Vagina (tissue), 2 donors: ENCODE data around the gene HMGB1. TPM values are rescaled to one million over a fixed set of nuclear protein-coding genes. Genes with fewer than 3 reads are reported as not detected.

Source experiments
- DNase-seq, 2 donors: peaks; one replicate each; pipeline ENCODE4 v3.0.0-alpha.2; 2017; ENCODE audit errors: extremely low spot score in 2 of 2
- H3K27ac ChIP-seq: fragments of 200-600 bp; sonication (generic); one replicate; pipeline ENCODE4 v1.5.1; 2019
- H3K27me3 ChIP-seq: fragments of 200-600 bp; sonication (generic); one replicate; pipeline ENCODE4 v1.5.1; 2019
- H3K36me3 ChIP-seq, 2 donors: fragments of 200-600 bp; sonication (generic); one replicate each; pipeline ENCODE4 v1.5.1; 2017 to 2019
- H3K4me1 ChIP-seq: fragments of 200-600 bp; sonication (generic); one replicate; pipeline ENCODE4 v1.5.1; 2019
- H3K4me3 ChIP-seq, 2 donors: fragments of 200-600 bp; sonication (generic); 1 replicate in 1 of 2; 2 replicates in 1 of 2; pipeline ENCODE4 v1.5.1; 2016 to 2019
- H3K9me3 ChIP-seq: fragments of 200-600 bp; sonication (generic); one replicate; pipeline ENCODE4 v1.5.1; 2019
- POLR2A ChIP-seq, 2 donors: fragments of 450-650 bp; IDR thresholded peaks; one replicate each; pipeline ENCODE4 v1.6.1; 2017; ENCODE audit warnings: antibody characterized with exemption in 2 of 2, mild to moderate bottlenecking in 2 of 2, moderate library complexity in 2 of 2
- POLR2AphosphoS5 ChIP-seq, 2 donors: sonication (generic); formaldehyde crosslinking; IDR thresholded peaks; one replicate each; pipeline ENCODE4 v1.9.0; 2017; ENCODE audit warnings: antibody characterized with exemption in 2 of 2, mild to moderate bottlenecking in 2 of 2, low read depth in 1 of 2; ENCODE audit not compliant: insufficient read depth in 1 of 2
- intact Hi-C: fragments of 100-400 bp; cut with DNase I; formaldehyde crosslinking; loops from one replicate; pipeline ENCODE4 v1.15.1; 2023
- total RNA-seq: library from RNA; depleted of rRNA; stranded (reverse); fragments of >200 nt; gene quantifications from one replicate; pipeline ENCODE4 v1.2.3, GENCODE V29; 2016
- TF ChIP-seq, protein P1 (sequence below), 3 experiments: fragments of 450-650 bp in 2 of 3; fragments of 200-600 bp in 1 of 3; sonication (generic) in 1 of 3; IDR thresholded peaks; one replicate each; pipeline ENCODE4 v1.5.1; 2017 to 2019; ENCODE audit warnings: antibody characterized with exemption in 3 of 3, mild to moderate bottlenecking in 2 of 3, moderate library complexity in 2 of 3

The HMGB1 gene
- total RNA-seq, 1 donor from 2014 or later = 215 TPM

DNA sequence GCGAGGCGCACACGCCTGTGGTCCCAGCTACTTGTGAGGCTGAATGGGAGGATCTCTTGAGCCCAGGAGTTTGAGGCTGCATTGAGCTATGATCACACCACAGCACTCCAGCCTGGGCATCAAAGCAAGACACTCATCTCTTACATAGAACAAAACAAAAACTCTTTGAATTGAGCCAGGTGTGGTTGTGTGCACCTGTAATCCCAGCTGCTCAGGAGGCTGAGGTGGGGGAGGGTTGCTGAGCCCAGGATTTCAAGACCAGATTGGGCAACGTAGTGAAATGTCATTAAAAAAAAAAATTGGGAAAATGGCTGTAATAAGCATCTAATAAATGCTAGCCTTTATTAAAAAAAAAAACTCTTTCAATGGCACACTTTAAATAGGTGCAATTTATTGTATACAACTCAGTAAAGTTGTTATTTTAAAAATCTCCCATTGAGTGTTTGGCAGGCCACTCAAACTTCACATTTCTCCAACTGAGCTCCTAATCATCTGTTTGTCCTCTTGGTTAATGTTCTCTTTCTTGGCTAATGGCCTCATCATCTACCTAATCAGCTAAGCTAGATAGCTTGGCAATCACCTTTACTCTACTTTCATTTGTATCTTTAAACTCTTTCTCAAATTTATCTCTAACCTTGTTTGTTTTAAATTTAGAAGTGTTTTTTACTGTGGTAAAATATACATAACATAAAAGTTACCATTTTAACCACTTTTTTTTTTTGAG lies 28.1 kb upstream of the HMGB1 start:
- no peak overlapping the region for H3K4me3 ChIP-seq
- H3K27me3 ChIP-seq = no peaks in the 10 kb centered on the region
- intact Hi-C loops = no loop called here
- TF ChIP-seq POLR2A (IDR thresholded peaks at IDR 0.05) (no peak), POLR2AphosphoS5 (IDR thresholded peaks at IDR 0.05; ENCODE audit: insufficient read depth in 1 of 2, low read depth in 1 of 2) (no peak)
- TF ChIP-seq, protein P1, sequence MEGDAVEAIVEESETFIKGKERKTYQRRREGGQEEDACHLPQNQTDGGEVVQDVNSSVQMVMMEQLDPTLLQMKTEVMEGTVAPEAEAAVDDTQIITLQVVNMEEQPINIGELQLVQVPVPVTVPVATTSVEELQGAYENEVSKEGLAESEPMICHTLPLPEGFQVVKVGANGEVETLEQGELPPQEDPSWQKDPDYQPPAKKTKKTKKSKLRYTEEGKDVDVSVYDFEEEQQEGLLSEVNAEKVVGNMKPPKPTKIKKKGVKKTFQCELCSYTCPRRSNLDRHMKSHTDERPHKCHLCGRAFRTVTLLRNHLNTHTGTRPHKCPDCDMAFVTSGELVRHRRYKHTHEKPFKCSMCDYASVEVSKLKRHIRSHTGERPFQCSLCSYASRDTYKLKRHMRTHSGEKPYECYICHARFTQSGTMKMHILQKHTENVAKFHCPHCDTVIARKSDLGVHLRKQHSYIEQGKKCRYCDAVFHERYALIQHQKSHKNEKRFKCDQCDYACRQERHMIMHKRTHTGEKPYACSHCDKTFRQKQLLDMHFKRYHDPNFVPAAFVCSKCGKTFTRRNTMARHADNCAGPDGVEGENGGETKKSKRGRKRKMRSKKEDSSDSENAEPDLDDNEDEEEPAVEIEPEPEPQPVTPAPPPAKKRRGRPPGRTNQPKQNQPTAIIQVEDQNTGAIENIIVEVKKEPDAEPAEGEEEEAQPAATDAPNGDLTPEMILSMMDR (IDR thresholded peaks at IDR 0.05) = no peak
- DNase-seq = no peak
- H3K27ac ChIP-seq = no peak overlapping the region
- no peaks in the 10 kb centered on the region for H3K4me1 ChIP-seq
- H3K36me3 ChIP-seq = no peaks in the 10 kb centered on the region
- H3K9me3 ChIP-seq = no peaks in the 10 kb centered on the region

DNA sequence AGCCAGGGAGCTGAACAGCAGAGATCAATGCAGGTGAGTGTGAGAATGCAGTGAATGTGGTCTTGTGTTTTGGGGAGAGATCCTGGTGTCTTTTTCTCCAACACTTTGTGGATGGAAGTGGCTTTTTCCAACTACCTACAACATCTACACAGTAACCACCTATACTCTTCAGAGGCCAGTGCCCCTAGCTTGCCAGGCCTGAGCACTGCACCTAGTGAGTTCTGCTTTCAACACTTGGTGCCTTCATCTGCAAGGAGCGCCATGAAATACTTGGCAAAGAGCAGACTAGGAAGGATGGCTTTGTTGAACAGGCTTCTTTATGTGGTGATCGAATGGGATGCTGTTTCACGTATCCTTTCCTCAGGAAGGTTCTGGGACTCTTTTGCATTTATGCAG lies 21.3 kb upstream of the HMGB1 start:
- Histone ChIP-seq H3K27ac (no peak overlapping the region), H3K9me3 (no peaks in the 10 kb centered on the region), H3K27me3 (no peaks in the 10 kb centered on the region), H3K4me1 (peaks cover 17% of the 10 kb centered on the region), H3K36me3 (no peaks in the 10 kb centered on the region), H3K4me3 (no peak overlapping the region)
- TF ChIP-seq, protein P1 (IDR thresholded peaks at IDR 0.05) = no peak
- TF ChIP-seq POLR2AphosphoS5 (IDR thresholded peaks at IDR 0.05; ENCODE audit: insufficient read depth in 1 of 2, low read depth in 1 of 2) (no peak), POLR2A (IDR thresholded peaks at IDR 0.05) (no peak)
- intact Hi-C loops = no loop called here
- peak in 1 of 2 donors; percentile 49 for DNase-seq

DNA sequence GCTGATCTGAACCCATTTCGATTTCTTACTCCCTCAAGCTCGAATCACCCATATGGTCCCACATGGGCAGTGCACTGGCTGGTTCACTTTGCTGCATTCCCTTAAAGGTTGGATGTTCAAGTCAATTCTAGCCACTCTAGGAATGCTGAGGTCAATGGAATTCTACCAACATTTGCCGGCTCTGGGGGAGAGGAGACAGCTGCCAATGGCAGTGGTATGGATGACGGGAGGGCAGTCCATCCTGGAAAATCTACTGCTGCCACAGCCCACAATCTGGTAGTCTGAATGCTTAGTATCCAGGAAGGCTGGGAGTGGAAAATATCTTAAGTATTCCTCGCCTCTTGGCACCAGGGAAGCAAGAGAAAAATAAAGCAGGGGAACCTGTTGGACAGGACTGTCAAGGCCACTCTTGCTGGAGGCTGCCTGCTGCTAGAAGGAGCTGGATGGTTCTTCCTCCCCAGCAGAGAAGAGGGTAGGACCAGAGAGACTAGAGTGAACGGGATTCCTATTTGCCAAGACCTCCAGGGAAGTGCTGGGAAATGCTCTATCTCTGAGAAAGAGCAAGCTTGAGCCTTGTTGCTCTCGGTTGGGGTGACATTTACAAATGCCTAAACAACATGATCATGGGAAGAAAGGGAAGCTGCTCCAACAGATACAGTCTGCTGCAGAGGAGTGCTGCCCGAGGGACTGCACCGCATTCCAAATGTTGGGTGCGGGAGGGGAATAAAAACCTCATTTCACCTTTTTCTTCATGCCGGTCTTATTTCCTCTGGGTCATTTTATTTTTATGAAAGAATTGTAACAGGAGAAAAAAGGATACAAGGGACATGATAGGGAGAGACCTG lies 20.7 kb upstream of the HMGB1 start:
- Histone ChIP-seq H3K36me3 (no peaks in the 10 kb centered on the region), H3K4me3 (no peak overlapping the region), H3K4me1 (peaks cover 17% of the 10 kb centered on the region), H3K27me3 (no peaks in the 10 kb centered on the region), H3K9me3 (no peaks in the 10 kb centered on the region), H3K27ac (no peak overlapping the region)
- intact Hi-C loops = no loop called here
- no peak for TF ChIP-seq POLR2A (IDR thresholded peaks at IDR 0.05)
- peak in 1 of 2 donors; percentile 70 for TF ChIP-seq POLR2AphosphoS5 (IDR thresholded peaks at IDR 0.05; ENCODE audit: insufficient read depth in 1 of 2, low read depth in 1 of 2)
- DNase-seq = peak in 1 of 2 donors; percentile 74

DNA sequence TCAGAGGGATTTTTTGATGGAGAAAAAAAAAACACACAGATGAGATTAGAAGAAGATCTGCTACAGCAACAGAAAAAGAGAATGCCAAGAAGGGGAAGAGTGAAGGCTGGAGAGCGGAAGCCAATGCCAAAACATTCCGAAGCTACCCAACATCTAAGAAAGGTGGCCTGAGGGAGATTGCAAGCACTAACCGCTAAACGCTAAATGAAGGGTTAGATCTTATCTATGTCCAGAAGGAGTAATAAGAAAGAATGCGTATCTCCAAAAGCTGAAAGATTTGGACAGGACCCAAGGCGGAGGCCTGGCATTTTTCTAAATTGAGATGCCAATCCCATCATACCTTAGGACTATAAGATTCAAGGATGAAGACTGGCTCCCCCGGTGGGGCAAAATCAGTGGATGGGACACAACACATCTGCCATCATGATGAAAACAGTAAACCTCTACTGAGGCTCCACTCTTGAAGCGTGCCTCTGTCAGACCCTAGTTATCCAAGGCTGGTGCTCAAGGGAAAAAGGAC lies 15.6 kb upstream of the HMGB1 start:
- DNase-seq = peak in 1 of 2 donors; percentile 16
- H3K9me3 ChIP-seq = no peaks in the 10 kb centered on the region
- TF ChIP-seq POLR2A (IDR thresholded peaks at IDR 0.05) = no peak
- TF ChIP-seq, protein P1 (IDR thresholded peaks at IDR 0.05) = no peak
- intact Hi-C loops = no loop called here
- H3K36me3 ChIP-seq = no peaks in the 10 kb centered on the region
- no peaks in the 10 kb centered on the region for H3K27me3 ChIP-seq
- peaks cover 3% of the 10 kb centered on the region for H3K4me1 ChIP-seq
- no peak overlapping the region for H3K4me3 ChIP-seq
- H3K27ac ChIP-seq = no peak overlapping the region

DNA sequence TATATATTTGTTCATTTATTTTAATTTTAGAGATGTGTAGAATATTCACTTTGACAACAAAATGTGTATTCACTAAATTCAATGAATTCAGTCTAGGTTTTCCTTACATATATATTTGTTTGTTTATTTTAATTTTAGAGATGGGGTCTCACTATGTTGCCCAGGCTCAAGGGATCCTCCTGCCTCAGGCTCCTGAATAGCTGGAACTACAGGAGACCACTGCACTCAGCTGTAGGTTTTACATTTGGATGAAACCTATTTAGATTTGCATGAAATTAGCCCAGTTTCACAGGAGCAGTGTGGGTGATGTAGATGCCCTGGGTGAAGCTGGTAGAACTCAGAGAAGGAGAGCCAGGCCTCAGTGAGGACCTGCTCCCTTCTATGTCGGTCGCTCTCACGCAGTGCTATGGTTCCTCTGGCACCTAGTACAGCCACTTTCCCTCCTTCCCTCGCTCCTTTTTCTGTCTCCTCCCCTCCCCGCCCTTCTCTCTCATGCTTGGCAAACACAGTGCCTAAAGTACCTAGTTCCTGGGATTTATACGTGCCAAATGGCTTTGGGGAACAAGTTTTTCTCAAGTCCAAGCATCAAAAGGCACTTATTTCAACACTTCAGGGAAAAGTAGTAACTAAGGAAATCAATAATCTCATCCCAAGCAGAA lies 14.7 kb upstream of the HMGB1 start:
- TF ChIP-seq POLR2AphosphoS5 (IDR thresholded peaks at IDR 0.05; ENCODE audit: insufficient read depth in 1 of 2, low read depth in 1 of 2) = no peak
- TF ChIP-seq, protein P1 (IDR thresholded peaks at IDR 0.05) = no peak
- no peak for TF ChIP-seq POLR2A (IDR thresholded peaks at IDR 0.05)
- H3K27me3 ChIP-seq = no peaks in the 10 kb centered on the region
- no peak for DNase-seq
- H3K27ac ChIP-seq = no peak overlapping the region
- no peaks in the 10 kb centered on the region for H3K9me3 ChIP-seq
- H3K4me1 ChIP-seq = no peaks in the 10 kb centered on the region
- H3K4me3 ChIP-seq = no peak overlapping the region
- intact Hi-C loops = no loop called here
- no peaks in the 10 kb centered on the region for H3K36me3 ChIP-seq
